Activated T-cell treated with anti-CD3 and anti-CD28 coated beads, Interleukin-2, amount 50 U/mL, for 72 hours (primary cell): Measurements from ENCODE around the gene ABCA5. TPM values are rescaled to one million over a fixed set of nuclear protein-coding genes. Genes with fewer than 3 reads are reported as not detected.

Experiments used
- ATAC-seq, 2 donors: fragments of 150-1000 bp; cut with Tn5 transposase; replicated peaks in 1 of 2; 2 replicates each; pipeline ENCODE4 v1.10.0; 2021; ENCODE audit warnings: moderate library complexity in 2 of 2, mild to moderate bottlenecking in 1 of 2
- DNase-seq, 2 donors: peaks; one replicate each; pipeline ENCODE4 v3.0.0; 2021 to 2022; ENCODE audit warnings: mixed read lengths in 1 of 2
- H3K27ac Mint-ChIP-seq: one replicate; pipeline ENCODE4 v1.8.0; 2022; ENCODE audit warnings: mild to moderate bottlenecking, moderate library complexity, mixed read lengths
- H3K27me3 Mint-ChIP-seq: one replicate; pipeline ENCODE4 v1.8.0; 2022; ENCODE audit warnings: low read depth, mixed read lengths
- H3K36me3 Mint-ChIP-seq, 2 donors: one replicate each; pipeline ENCODE4 v1.8.0; 2022; ENCODE audit warnings: mixed read lengths in 2 of 2, mild to moderate bottlenecking in 1 of 2; ENCODE audit not compliant: insufficient read depth in 2 of 2
- H3K4me1 Mint-ChIP-seq: one replicate; pipeline ENCODE4 v1.8.0; 2022; ENCODE audit warnings: low read depth, mixed read lengths
- H3K4me3 Mint-ChIP-seq, 2 donors: one replicate each; pipeline ENCODE4 v1.8.0; 2022; ENCODE audit warnings: mild to moderate bottlenecking in 2 of 2, mixed read lengths in 2 of 2, moderate library complexity in 2 of 2
- H3K9me3 Mint-ChIP-seq, 2 donors: one replicate each; pipeline ENCODE4 v1.8.0; 2022; ENCODE audit warnings: mixed read lengths in 2 of 2
- total RNA-seq, 2 donors: library from RNA; stranded (reverse); gene quantifications; one replicate each; pipeline ENCODE4 v1.2.3, GENCODE V29; 2022

The ABCA5 gene
- total RNA-seq, 2 donors from 2014 or later = 28.5 to 31.1 TPM

GRCh38 chr17:69342896-69343644 lies 16.1 kb upstream of the ABCA5 start:
- Mint-ChIP-seq H3K27ac (no peak overlapping the region), H3K4me3 (no peak overlapping the region), H3K4me1 (no peaks in the 10 kb centered on the region), H3K9me3 (no peaks in the 10 kb centered on the region), H3K36me3 (no peaks in the 10 kb centered on the region), H3K27me3 (peaks cover 18% of the 10 kb centered on the region)
- DNase-seq = no peak
- no peak for ATAC-seq

DNA sequence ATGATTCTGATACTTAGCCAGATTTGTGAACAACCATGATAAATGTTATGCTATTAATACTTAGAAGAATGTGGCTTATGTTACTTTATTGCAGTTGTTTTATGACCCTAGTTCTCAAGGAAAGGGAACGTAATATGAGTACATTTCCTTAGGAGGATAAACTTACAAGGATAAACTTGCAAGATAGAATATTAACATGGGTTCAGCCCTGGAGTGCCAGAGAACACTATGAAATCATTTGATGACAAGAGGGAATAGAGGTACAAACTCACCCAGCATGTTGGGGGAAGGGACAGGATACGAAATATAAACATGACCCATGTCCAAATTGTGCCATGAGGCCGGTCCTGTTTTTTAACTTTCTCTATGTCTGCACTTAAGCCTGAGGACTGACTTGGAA lies 13.0 kb upstream of the ABCA5 start:
- no peaks in the 10 kb centered on the region for H3K9me3 Mint-ChIP-seq
- ATAC-seq = no peak

DNA sequence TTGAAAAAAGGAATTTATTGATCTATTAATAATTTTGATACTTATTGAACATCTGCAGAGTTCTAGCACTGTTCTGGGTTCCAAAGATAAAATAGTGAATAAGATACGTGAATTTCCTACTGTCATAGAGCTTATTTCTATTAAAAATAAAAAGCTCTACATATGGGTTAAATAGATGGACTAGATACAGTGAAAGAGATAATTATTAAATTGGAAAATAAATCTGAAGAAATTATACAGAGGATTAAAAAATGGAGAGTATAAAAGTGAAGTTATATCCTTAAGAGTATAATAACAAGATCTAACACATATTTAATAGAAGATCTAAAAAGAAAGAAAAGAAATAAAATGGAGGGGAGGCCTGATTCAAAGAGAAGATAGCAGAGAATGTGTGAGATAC lies 10.1 kb upstream of the ABCA5 start:
- Mint-ChIP-seq H3K4me1 (no peaks in the 10 kb centered on the region), H3K9me3 (no peaks in the 10 kb centered on the region), H3K27ac (no peak overlapping the region), H3K4me3 (no peak overlapping the region), H3K27me3 (peaks cover 15% of the 10 kb centered on the region), H3K36me3 (no peaks in the 10 kb centered on the region)
- DNase-seq (no peak), ATAC-seq (no peak)

More for the DNA sequence above, 13.0 kb upstream of the ABCA5 start:
- H3K36me3 Mint-ChIP-seq = no peaks in the 10 kb centered on the region
- no peak overlapping the region for H3K27ac Mint-ChIP-seq
- no peaks in the 10 kb centered on the region for H3K4me1 Mint-ChIP-seq
- H3K27me3 Mint-ChIP-seq = peaks cover 18% of the 10 kb centered on the region
- DNase-seq = no peak
- no peak overlapping the region for H3K4me3 Mint-ChIP-seq

DNA sequence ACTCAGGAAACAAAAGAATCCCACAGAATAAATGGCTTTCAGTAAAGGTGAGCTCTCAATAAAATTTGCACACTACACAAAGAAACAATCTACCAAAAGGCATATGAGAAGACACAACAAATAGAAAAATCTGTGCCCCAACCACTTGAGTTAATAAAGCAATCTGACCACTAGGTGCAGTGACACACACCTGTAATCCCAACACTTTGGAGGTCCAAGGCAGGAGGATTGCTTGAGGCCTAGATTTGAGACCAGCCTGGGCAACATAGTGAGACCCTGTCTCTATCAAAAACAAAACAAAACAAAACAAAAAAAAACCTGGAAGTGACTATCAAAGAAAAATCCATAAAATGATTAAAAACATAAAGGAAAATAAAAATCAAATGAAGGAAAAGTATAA lies 9.6 kb upstream of the ABCA5 start:
- H3K27me3 Mint-ChIP-seq = peaks cover 15% of the 10 kb centered on the region
- no peak for ATAC-seq
- no peak overlapping the region for H3K4me3 Mint-ChIP-seq
- H3K36me3 Mint-ChIP-seq = no peaks in the 10 kb centered on the region
- no peak for DNase-seq
- no peaks in the 10 kb centered on the region for H3K9me3 Mint-ChIP-seq
- no peak overlapping the region for H3K27ac Mint-ChIP-seq
- H3K4me1 Mint-ChIP-seq = no peaks in the 10 kb centered on the region

DNA sequence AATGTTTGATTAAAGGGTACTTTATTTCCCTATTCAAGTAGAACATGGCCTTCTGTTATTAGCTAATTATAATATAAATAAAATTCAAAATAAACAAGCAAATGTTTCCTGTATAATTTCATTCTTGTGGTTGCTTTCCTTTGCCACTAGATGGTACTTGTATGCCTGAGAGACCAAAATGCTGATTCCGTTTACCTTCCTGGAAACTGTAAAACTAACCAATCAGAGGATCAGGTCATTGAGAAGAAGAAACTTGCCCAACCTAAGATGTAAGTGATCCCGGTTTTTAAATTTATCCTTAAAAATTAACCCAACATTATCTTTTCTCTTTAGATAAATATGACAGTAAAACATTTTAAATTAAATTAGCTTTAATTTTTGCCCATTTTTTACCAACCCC lies 8.1 kb upstream of the ABCA5 start:
- Mint-ChIP-seq H3K27ac (no peak overlapping the region), H3K27me3 (peaks cover 14% of the 10 kb centered on the region), H3K4me1 (no peaks in the 10 kb centered on the region), H3K9me3 (peaks cover 0 to under 1% of the 10 kb centered on the region in 2 donors), H3K4me3 (peak overlapping the region; percentile 61 to 74), H3K36me3 (peaks cover 0 to 1% of the 10 kb centered on the region in 2 donors)
- ATAC-seq (no peak), DNase-seq (no peak)

GRCh38 chr17:69333561-69333960 lies 6.6 kb upstream of the ABCA5 start:
- Mint-ChIP-seq H3K27me3 (peaks cover 11% of the 10 kb centered on the region), H3K27ac (no peak overlapping the region), H3K4me1 (peaks cover under 1% of the 10 kb centered on the region), H3K4me3 (no peak overlapping the region), H3K36me3 (peaks cover 6 to 11% of the 10 kb centered on the region in 2 donors), H3K9me3 (peaks cover 2 to 4% of the 10 kb centered on the region in 2 donors)
- DNase-seq = no peak
- ATAC-seq = no peak

DNA sequence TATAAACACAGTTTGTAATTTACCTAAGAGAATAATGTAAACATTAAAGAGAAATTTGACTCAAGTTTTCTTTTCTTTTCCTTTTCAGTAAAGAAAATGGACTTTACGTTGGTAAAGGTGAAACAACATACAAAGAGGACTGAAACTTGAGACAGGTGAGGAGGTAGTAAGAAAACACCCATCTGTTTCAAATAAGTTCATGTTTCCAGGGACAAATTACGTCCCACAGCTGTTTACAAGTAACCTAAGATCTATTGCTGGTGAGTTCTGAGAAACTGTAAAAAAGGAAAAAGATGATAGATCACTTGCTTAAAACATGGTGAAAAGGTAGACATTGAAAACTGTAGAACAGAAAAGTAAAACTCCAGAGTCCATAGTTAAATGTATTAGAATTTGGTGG lies 4.8 kb upstream of the ABCA5 start:
- ATAC-seq = no peak

GRCh38 chr17:69326377-69327059 lies 415 bp downstream of the ABCA5 start:
- no peak for ATAC-seq
- peaks cover 42% of the 10 kb centered on the region for H3K4me1 Mint-ChIP-seq
- H3K4me3 Mint-ChIP-seq = peak overlapping the region; percentile 97 to 99
- no peaks in the 10 kb centered on the region for H3K27me3 Mint-ChIP-seq
- peaks cover 10 to 14% of the 10 kb centered on the region in 2 donors for H3K36me3 Mint-ChIP-seq
- peaks cover 2 to 4% of the 10 kb centered on the region in 2 donors for H3K9me3 Mint-ChIP-seq
- no peak for DNase-seq
- H3K27ac Mint-ChIP-seq = peak overlapping the region; percentile 89

More for the DNA sequence above, 4.8 kb upstream of the ABCA5 start:
- H3K9me3 Mint-ChIP-seq = peaks cover 2 to 4% of the 10 kb centered on the region in 2 donors
- DNase-seq = no peak
- H3K4me3 Mint-ChIP-seq = no peak overlapping the region
- H3K36me3 Mint-ChIP-seq = peaks cover 8 to 11% of the 10 kb centered on the region in 2 donors
- H3K4me1 Mint-ChIP-seq = peaks cover 12% of the 10 kb centered on the region
- peaks cover 11% of the 10 kb centered on the region for H3K27me3 Mint-ChIP-seq
- no peak overlapping the region for H3K27ac Mint-ChIP-seq

GRCh38 chr17:69325518-69326376 lies 1.2 kb downstream of the ABCA5 start:
- peak overlapping the region; percentile 89 for H3K27ac Mint-ChIP-seq
- peak overlapping the region; percentile 97 to 99 for H3K4me3 Mint-ChIP-seq
- no peak for DNase-seq
- ATAC-seq = no peak
- H3K4me1 Mint-ChIP-seq = peaks cover 42% of the 10 kb centered on the region
- H3K36me3 Mint-ChIP-seq = peaks cover 10 to 14% of the 10 kb centered on the region in 2 donors
- no peaks in the 10 kb centered on the region for H3K27me3 Mint-ChIP-seq
- H3K9me3 Mint-ChIP-seq = peaks cover 2 to 4% of the 10 kb centered on the region in 2 donors

DNA sequence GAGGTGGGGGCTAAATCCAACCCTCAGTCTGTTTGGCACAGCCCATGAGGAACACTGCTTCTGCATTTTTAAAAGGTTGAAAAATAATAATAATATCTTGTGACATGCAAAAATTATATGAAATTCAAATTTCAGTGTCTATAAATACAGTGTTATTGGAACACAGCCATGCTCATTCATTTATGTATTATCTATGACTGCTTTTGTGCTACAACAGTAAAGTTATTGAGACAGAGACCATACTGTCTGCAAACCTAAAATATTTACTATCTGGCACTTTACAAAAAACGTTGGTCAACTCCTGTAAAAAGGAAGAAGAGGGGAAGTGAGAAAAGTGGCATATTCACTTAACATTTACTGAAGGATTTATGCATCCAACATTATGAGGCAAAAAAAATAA lies 3.1 kb downstream of the ABCA5 start:
- Mint-ChIP-seq H3K9me3 (no peaks in the 10 kb centered on the region), H3K4me1 (peaks cover 51% of the 10 kb centered on the region), H3K36me3 (peaks cover 3 to 5% of the 10 kb centered on the region in 2 donors), H3K27ac (no peak overlapping the region), H3K27me3 (no peaks in the 10 kb centered on the region), H3K4me3 (peak overlapping the region in 1 of 2 donors; percentile 28)
- DNase-seq (no peak), ATAC-seq (no peak)

DNA sequence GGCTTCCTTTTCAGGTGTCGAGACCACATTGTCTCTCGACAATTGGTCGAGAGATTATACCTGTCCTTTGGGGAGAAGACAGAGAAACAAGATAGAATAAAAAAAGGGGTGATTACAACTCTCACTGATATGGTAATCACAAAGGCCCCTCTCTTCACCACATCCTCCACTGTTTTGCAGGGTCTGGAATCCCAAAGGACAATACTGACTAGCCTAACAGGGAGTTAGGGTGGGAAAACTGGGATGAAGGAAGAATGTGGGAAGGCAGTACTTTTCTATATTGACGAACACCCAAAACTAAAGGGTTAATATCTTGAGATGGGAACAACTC lies 6.1 kb downstream of the ABCA5 start:
- no peak for ATAC-seq
- H3K36me3 Mint-ChIP-seq = no peaks in the 10 kb centered on the region
- peaks cover 33% of the 10 kb centered on the region for H3K4me1 Mint-ChIP-seq
- H3K27me3 Mint-ChIP-seq = no peaks in the 10 kb centered on the region
- H3K27ac Mint-ChIP-seq = no peak overlapping the region
- no peak overlapping the region for H3K4me3 Mint-ChIP-seq
- no peak for DNase-seq
- H3K9me3 Mint-ChIP-seq = no peaks in the 10 kb centered on the region

- DNase-seq (no peak), ATAC-seq (no peak)
- Mint-ChIP-seq H3K27me3 (no peaks in the 10 kb centered on the region), H3K36me3 (no peaks in the 10 kb centered on the region), H3K4me1 (peaks cover 28% of the 10 kb centered on the region), H3K4me3 (no peak overlapping the region), H3K9me3 (no peaks in the 10 kb centered on the region), H3K27ac (no peak overlapping the region)
Measured at GRCh38 chr17:69320210-69320907, 6.6 kb downstream of the ABCA5 start.
